Adrenal gland (tissue), 12 donors: ENCODE data around the gene MYO1E. TPM values are rescaled to one million over a fixed set of nuclear protein-coding genes. Genes with fewer than 3 reads are reported as not detected.

ENCODE experiments used
- DNase-seq, 7 donors: peaks; one replicate each; pipeline ENCODE4 v3.0.0-alpha.2; 2019 to 2020
- H3K27ac ChIP-seq, 5 donors: fragments of 200-600 bp; sonication (generic) in 4 of 5; 1 replicate in 3 of 5; 2 replicates in 2 of 5; pipeline versions ENCODE4 v1.5.1 to v1.8.0; 2016 to 2020; ENCODE audit warnings: mild to moderate bottlenecking in 1 of 5
- H3K27me3 ChIP-seq: fragments of 200-600 bp; 2 replicates; pipeline ENCODE4 v1.8.0; 2021
- H3K36me3 ChIP-seq, 2 donors: fragments of 200-600 bp; replicated peaks in 1 of 2; 1 replicate in 1 of 2; 2 replicates in 1 of 2; pipeline versions ENCODE4 v1.5.1 to v1.8.0; 2018 to 2022
- H3K4me1 ChIP-seq, 2 donors: fragments of 200-600 bp; replicated peaks in 1 of 2; 1 replicate in 1 of 2; 2 replicates in 1 of 2; pipeline versions ENCODE4 v1.5.1 to v1.8.0; 2018 to 2021
- H3K4me3 ChIP-seq, 4 donors: fragments of 200-600 bp; sonication (generic) in 3 of 4; one replicate each; pipeline ENCODE4 v1.5.1; 2016 to 2018
- H3K9me3 ChIP-seq, 3 donors: fragments of 200-600 bp; sonication (generic) in 1 of 3; replicated peaks in 1 of 3; 1 replicate in 2 of 3; 2 replicates in 1 of 3; pipeline versions ENCODE4 v1.5.1 to v1.8.0; 2016 to 2021
- CTCF ChIP-seq, 6 experiments: fragments of 450-650 bp in 4 of 6; fragments of 200-600 bp in 2 of 6; sonication (generic) in 1 of 6; IDR thresholded peaks; 1 replicate in 5 of 6; 2 replicates in 1 of 6; pipeline versions ENCODE4 v1.5.1 to v1.8.0; 2016 to 2021; ENCODE audit warnings: antibody characterized with exemption in 6 of 6, mild to moderate bottlenecking in 2 of 6, moderate library complexity in 1 of 6
- POLR2A ChIP-seq, 2 donors: fragments of 450-650 bp; IDR thresholded peaks; one replicate each; pipeline ENCODE4 v1.6.1; 2017; ENCODE audit warnings: antibody characterized with exemption in 2 of 2, mild to moderate bottlenecking in 2 of 2, moderate library complexity in 1 of 2
- WGBS, 4 donors: extraction: QIAGEN DNeasy Blood & Tissue Kit in 2 of 4; methylation state at CpG; one replicate each; pipeline versions ENCODE4 v1.1.5 to v1.1.7; 2013 to 2017; 5-methylcytosine and 5-hydroxymethylcytosine counted together
- intact Hi-C, 2 donors: fragments of 100-400 bp; cut with DNase I; formaldehyde crosslinking; loops; one replicate each; pipeline versions ENCODE4 v1.14.1 to v1.15.0; 2022 to 2023
- polyA plus RNA-seq, 3 donors: library from polyadenylated mRNA; stranded (reverse); fragments of 200-250 nt in 2 of 3; fragments of 350-450 nt in 1 of 3; fragmentation: Illumina TruSeq in 1 of 3; extraction: RNeasy Lipid Tissue Mini Kit (QIAGEN cat#74804) in 1 of 3; gene quantifications; one replicate each; pipeline ENCODE4 v1.2.3, GENCODE V29; 2013 to 2014
- total RNA-seq, 9 donors: library from RNA; depleted of rRNA in 4 of 9; stranded (reverse); fragments of >200 nt in 4 of 9; fragments of 120-200 nt in 1 of 9; fragmentation: NEBNext Ultra II Directional in 1 of 9; extraction: Animal tissue kit (Norgen Biotek cat#: 25700) in 1 of 9; gene quantifications; one replicate each; pipeline versions ENCODE4 v1.1.0 to v1.2.4, GENCODE V29; 2013 to 2023
- donor health status: healthy with polysubstance abuse.
- donor health status: Bipolar disorder and iron deficiency.
- donor health status: DM: yes; HTN: yes; CAD: no.
- donor health status: DM: no; HTN: no; CAD: no.
- donor health status: DM: no; HTN: no; CAD: no.
- donor health status: DM: yes; HTN: yes; CAD: no.

The MYO1E gene
- total and polyA plus RNA-seq, 12 donors: 11.9 to 50.8 (median 26.0) TPM

- Histone ChIP-seq H3K4me3 (no peak overlapping the region), H3K36me3 (no peaks in the 10 kb centered on the region), H3K4me1 (no peaks in the 10 kb centered on the region), H3K9me3 (no peaks in the 10 kb centered on the region), H3K27ac (no peak overlapping the region), H3K27me3 (no peaks in the 10 kb centered on the region)
- intact Hi-C loops: no loop called here
- WGBS, 4 donors: 93 to 99% (median 97%) methylated on average over 5 of the region's 5 CpGs
- TF ChIP-seq CTCF (IDR thresholded peaks at IDR 0.05): no peak
- no peak for TF ChIP-seq POLR2A (IDR thresholded peaks at IDR 0.05)
- DNase-seq: no peak
Measured at GRCh38 chr15:59119625-59120024, 253.0 kb downstream of the MYO1E start.

- H3K9me3 ChIP-seq: no peaks in the 10 kb centered on the region
- TF ChIP-seq POLR2A (IDR thresholded peaks at IDR 0.05) (no peak), CTCF (IDR thresholded peaks at IDR 0.05) (no peak)
- no peak overlapping the region for H3K27ac ChIP-seq
- no peaks in the 10 kb centered on the region for H3K4me1 ChIP-seq
- H3K36me3 ChIP-seq: no peaks in the 10 kb centered on the region
- H3K4me3 ChIP-seq: no peak overlapping the region
- 92 to 94% (median 94%) methylated on average over 6 of the region's 6 CpGs for WGBS, 4 donors
- no peak for DNase-seq
- intact Hi-C loops: no loop called here
- no peaks in the 10 kb centered on the region for H3K27me3 ChIP-seq
Measured at GRCh38 chr15:59116771-59117170, 255.9 kb downstream of the MYO1E start.

- Histone ChIP-seq H3K36me3 (no peaks in the 10 kb centered on the region), H3K4me3 (no peak overlapping the region), H3K9me3 (no peaks in the 10 kb centered on the region), H3K27me3 (no peaks in the 10 kb centered on the region), H3K27ac (no peak overlapping the region), H3K4me1 (no peaks in the 10 kb centered on the region)
- no peak for TF ChIP-seq POLR2A (IDR thresholded peaks at IDR 0.05)
- 95 to 100% (median 100%) methylated on average over 1 of the region's 1 CpG for WGBS, 4 donors
- intact Hi-C loops: no loop called here
- DNase-seq: no peak
Measured at GRCh38 chr15:59116141-59116540, 256.5 kb downstream of the MYO1E start.

- no peaks in the 10 kb centered on the region for H3K36me3 ChIP-seq
- no peaks in the 10 kb centered on the region for H3K9me3 ChIP-seq
- H3K4me3 ChIP-seq: no peak overlapping the region
- intact Hi-C loops: no loop called here
- 86 to 89% (median 87%) methylated on average over 2 of the region's 2 CpGs for WGBS, 4 donors
- no peaks in the 10 kb centered on the region for H3K27me3 ChIP-seq
- H3K27ac ChIP-seq: no peak overlapping the region
- TF ChIP-seq POLR2A (IDR thresholded peaks at IDR 0.05): no peak
- TF ChIP-seq CTCF (IDR thresholded peaks at IDR 0.05): no peak
- no peaks in the 10 kb centered on the region for H3K4me1 ChIP-seq
- no peak for DNase-seq
Measured at GRCh38 chr15:59115047-59115446, 257.6 kb downstream of the MYO1E start.

GRCh38 chr15:59111251-59111650 is 261.4 kb downstream of the MYO1E start:
- H3K9me3 ChIP-seq: no peaks in the 10 kb centered on the region
- no peak overlapping the region for H3K27ac ChIP-seq
- intact Hi-C loops: no loop called here
- no peaks in the 10 kb centered on the region for H3K36me3 ChIP-seq
- TF ChIP-seq CTCF (IDR thresholded peaks at IDR 0.05): no peak
- no peak for TF ChIP-seq POLR2A (IDR thresholded peaks at IDR 0.05)
- no peak overlapping the region for H3K4me3 ChIP-seq
- no peaks in the 10 kb centered on the region for H3K27me3 ChIP-seq
- WGBS, 4 donors: 87 to 96% (median 92%) methylated on average over 4 of the region's 4 CpGs
- H3K4me1 ChIP-seq: no peaks in the 10 kb centered on the region
- DNase-seq: no peak
